ENCODE data around the gene FSTL4.

- no peak for TF ChIP-seq MXI1 (IDR thresholded peaks at IDR 0.05; ENCODE audit: borderline replicate concordance, low read depth, low read length)
- TF ChIP-seq CTCF (conservative IDR thresholded peaks at IDR 0.05; ENCODE audit: low read depth, low read length), result no peak
- TF ChIP-seq RFX5 (IDR thresholded peaks at IDR 0.05; ENCODE audit: low read depth, low read length), result no peak
- no peak for TF ChIP-seq SMC3 (IDR thresholded peaks at IDR 0.05; ENCODE audit: low read depth, low read length)
Measured at GRCh38 chr5:133514456-133514855, 97.9 kb downstream of the FSTL4 start.

Data from IMR-90 (cell line).